ENCODE results near the gene MMP24.

The MMP24 gene

DNA sequence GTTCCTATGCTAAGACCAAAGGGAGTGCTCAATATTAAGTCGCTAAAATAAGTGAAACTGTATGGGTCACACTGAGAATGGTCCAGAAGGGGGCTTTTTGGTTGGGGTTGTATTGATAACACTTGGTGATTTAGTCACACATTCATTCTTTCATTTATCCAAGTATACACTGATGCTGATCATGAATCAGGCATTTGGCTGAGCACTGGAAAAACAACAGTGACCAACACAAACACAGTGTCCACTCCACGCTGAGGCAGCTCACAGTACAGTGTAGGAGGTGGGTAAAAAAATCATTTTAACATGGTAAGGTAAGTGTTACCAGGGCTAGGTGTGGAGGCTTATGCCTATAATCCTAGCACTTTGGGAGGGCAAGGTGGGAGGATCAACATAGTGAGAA is 74.9 kb downstream of the MMP24 start:
- Histone ChIP-seq H3K9me3 (ENCODE audit: low read length) (no peaks in the 10 kb centered on the region), H3K4me2 (ENCODE audit: low read length) (no peak overlapping the region), H3K9me2 (ENCODE audit: low read depth, low read length) (no peaks in the 10 kb centered on the region), H3K27ac (ENCODE audit: low read depth, low read length, poor library complexity, severe bottlenecking) (no peak overlapping the region), H2AFZ (ENCODE audit: low read length) (no peak overlapping the region), H3F3A (ENCODE audit: insufficient read depth, low read length) (no peaks in the 10 kb centered on the region), H3K4me3 (ENCODE audit: low read depth, low read length, poor library complexity, severe bottlenecking) (no peak overlapping the region), H3K79me2 (ENCODE audit: insufficient read depth, low read length) (no peaks in the 10 kb centered on the region), H3K36me3 (ENCODE audit: insufficient read depth, low read length) (peaks cover 9% of the 10 kb centered on the region; the same call in 1 of the 2 replicates), H3K27me3 (ENCODE audit: insufficient read depth, low read length) (no peaks in the 10 kb centered on the region; the same call in 1 of the 2 replicates), H4K20me1 (ENCODE audit: insufficient read depth, low read length) (no peaks in the 10 kb centered on the region), H3K9ac (ENCODE audit: low read length) (no peak overlapping the region), H3K4me1 (ENCODE audit: insufficient read depth, low read length, severe bottlenecking) (peaks cover 5% of the 10 kb centered on the region)
- no peak for TF ChIP-seq EZH2 (IDR thresholded peaks at IDR 0.05; ENCODE audit: borderline replicate concordance, low read length)
- TF ChIP-seq CTCF (IDR thresholded peaks at IDR 0.05; ENCODE audit: low read length), result no peak

DNA sequence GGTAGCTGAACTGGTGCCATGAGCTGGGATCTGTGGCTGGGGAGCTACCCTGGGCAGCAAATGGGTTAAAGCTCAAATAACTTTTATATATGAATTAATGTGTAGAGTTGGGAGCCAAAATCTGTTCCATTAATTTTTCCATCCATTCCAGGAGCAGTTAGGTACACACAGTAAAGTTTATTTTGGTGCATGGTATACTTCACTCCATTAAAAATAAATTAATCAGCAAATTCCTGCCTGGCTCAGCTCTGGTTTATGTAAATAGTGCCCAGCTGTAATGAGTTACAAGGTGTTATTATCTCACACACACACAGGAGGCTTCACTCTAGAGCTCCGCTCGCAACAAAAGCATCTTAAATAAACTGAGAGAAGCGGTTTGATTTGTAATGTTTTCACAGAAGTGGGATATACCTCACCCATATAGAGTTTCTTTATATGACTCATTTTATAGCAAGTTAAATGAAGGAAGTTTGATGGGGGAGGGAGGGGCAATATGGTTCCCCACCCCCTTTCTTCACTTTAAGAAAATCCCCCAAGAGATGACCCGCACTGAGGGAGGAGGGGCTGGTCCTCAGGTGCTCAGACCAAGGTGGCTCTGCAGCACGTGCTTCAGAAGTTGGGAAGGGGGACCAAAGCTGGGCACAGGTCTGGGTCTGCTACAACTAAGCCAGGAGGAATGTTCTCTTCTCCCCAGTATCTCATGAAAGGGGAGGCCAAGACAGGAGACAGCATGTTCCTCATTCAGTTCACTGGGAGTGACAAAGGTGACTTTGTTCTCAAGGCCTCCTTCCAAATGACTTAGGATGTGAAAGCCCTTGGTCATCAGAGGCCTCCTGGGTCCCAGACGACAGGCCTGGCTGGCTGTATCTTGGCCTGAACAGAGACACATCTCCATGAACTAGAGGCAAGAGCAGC is 76.2 kb downstream of the MMP24 start:
- Histone ChIP-seq H3K4me2 (ENCODE audit: low read length) (no peak overlapping the region), H2AFZ (ENCODE audit: low read length) (no peak overlapping the region), H3K9ac (ENCODE audit: low read length) (no peak overlapping the region)

GRCh38 chr20:35303382-35303734 is 76.9 kb downstream of the MMP24 start:
- Histone ChIP-seq H3K4me1 (ENCODE audit: insufficient read depth, low read length, severe bottlenecking) (peaks cover 5% of the 10 kb centered on the region), H4K20me1 (ENCODE audit: insufficient read depth, low read length) (no peaks in the 10 kb centered on the region), H3K27ac (ENCODE audit: low read depth, low read length, poor library complexity, severe bottlenecking) (no peak overlapping the region), H3K4me2 (ENCODE audit: low read length) (no peak overlapping the region), H3K4me3 (ENCODE audit: low read depth, low read length, poor library complexity, severe bottlenecking) (no peak overlapping the region), H3K9me3 (ENCODE audit: low read length) (no peaks in the 10 kb centered on the region), H3K36me3 (ENCODE audit: insufficient read depth, low read length) (peaks cover 9% of the 10 kb centered on the region; the same call in 1 of the 2 replicates), H3K27me3 (ENCODE audit: insufficient read depth, low read length) (no peaks in the 10 kb centered on the region), H3K9ac (ENCODE audit: low read length) (no peak overlapping the region), H3K9me2 (ENCODE audit: low read depth, low read length) (no peaks in the 10 kb centered on the region), H3K79me2 (ENCODE audit: insufficient read depth, low read length) (no peaks in the 10 kb centered on the region), H2AFZ (ENCODE audit: low read length) (no peak overlapping the region), H3F3A (ENCODE audit: insufficient read depth, low read length) (no peaks in the 10 kb centered on the region)
- TF ChIP-seq EZH2 (IDR thresholded peaks at IDR 0.05; ENCODE audit: borderline replicate concordance, low read length) (no peak), CTCF (IDR thresholded peaks at IDR 0.05; ENCODE audit: low read length) (no peak)

More for the DNA sequence above, 76.2 kb downstream of the MMP24 start:
- peaks cover 9% of the 10 kb centered on the region; the same call in 1 of the 2 replicates for H3K36me3 ChIP-seq (ENCODE audit: insufficient read depth, low read length)
- H3K9me3 ChIP-seq (ENCODE audit: low read length), result no peaks in the 10 kb centered on the region
- TF ChIP-seq EZH2 (IDR thresholded peaks at IDR 0.05; ENCODE audit: borderline replicate concordance, low read length) (no peak), CTCF (IDR thresholded peaks at IDR 0.05; ENCODE audit: low read length) (no peak)
- no peak overlapping the region for H3K4me3 ChIP-seq (ENCODE audit: low read depth, low read length, poor library complexity, severe bottlenecking)
- no peaks in the 10 kb centered on the region for H3F3A ChIP-seq (ENCODE audit: insufficient read depth, low read length)
- no peaks in the 10 kb centered on the region for H3K9me2 ChIP-seq (ENCODE audit: low read depth, low read length)
- no peaks in the 10 kb centered on the region for H4K20me1 ChIP-seq (ENCODE audit: insufficient read depth, low read length)
- peaks cover 5% of the 10 kb centered on the region for H3K4me1 ChIP-seq (ENCODE audit: insufficient read depth, low read length, severe bottlenecking)
- no peak overlapping the region for H3K27ac ChIP-seq (ENCODE audit: low read depth, low read length, poor library complexity, severe bottlenecking)
- no peaks in the 10 kb centered on the region for H3K27me3 ChIP-seq (ENCODE audit: insufficient read depth, low read length)
- no peaks in the 10 kb centered on the region for H3K79me2 ChIP-seq (ENCODE audit: insufficient read depth, low read length)

Measured in OCI-LY1 (cell line).